ENCODE data around the gene CCDC154.
"Not testable (repeated sequence)": the region's sequence is repeated elsewhere in the genome, so short reads cannot be mapped to it uniquely, and the experiment has no call there.

The CCDC154 gene

GRCh38 chr16:1478937-1479336 lies 34.6 kb upstream of the CCDC154 start:
- H3K36me3 ChIP-seq (ENCODE audit: control insufficient read depth in 2 of 2, insufficient read depth in 1 of 2, low read length in 2 of 2); H3K4me3 ChIP-seq (ENCODE audit: low read depth, low read length); CTCF ChIA-PET; H3K27ac ChIP-seq (ENCODE audit: extremely low read depth, low read depth, low read length); POLR2A ChIA-PET; H3K9me3 ChIP-seq (ENCODE audit: control insufficient read depth, insufficient read depth, low read depth, low read length); H3K4me1 ChIP-seq (ENCODE audit: control insufficient read depth, insufficient read depth, low read length): not testable (repeated sequence)
- TF ChIP-seq ZNF146 (tag by site-specific recombination; IDR thresholded peaks at IDR 0.05): peak; percentile 77

- peaks cover 3% of the 10 kb centered on the region; the same call in 1 of the 2 replicates for H3K4me1 ChIP-seq (ENCODE audit: control insufficient read depth, insufficient read depth, low read length)
- ChIA-PET POLR2A (no interaction called here), CTCF (no interaction called here)
- TF ChIP-seq, protein P1, sequence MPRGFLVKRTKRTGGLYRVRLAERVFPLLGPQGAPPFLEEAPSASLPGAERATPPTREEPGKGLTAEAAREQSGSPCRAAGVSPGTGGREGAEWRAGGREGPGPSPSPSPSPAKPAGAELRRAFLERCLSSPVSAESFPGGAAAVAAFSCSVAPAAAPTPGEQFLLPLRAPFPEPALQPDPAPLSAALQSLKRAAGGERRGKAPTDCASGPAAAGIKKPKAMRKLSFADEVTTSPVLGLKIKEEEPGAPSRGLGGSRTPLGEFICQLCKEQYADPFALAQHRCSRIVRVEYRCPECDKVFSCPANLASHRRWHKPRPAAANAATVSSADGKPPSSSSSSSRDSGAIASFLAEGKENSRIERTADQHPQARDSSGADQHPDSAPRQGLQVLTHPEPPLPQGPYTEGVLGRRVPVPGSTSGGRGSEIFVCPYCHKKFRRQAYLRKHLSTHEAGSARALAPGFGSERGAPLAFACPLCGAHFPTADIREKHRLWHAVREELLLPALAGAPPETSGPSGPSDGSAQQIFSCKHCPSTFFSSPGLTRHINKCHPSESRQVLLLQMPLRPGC (tag by site-specific recombination; IDR thresholded peaks at IDR 0.05): no peak
- TF ChIP-seq ZNF791 (tag by site-specific recombination; IDR thresholded peaks at IDR 0.05) (no peak), ZNF747 (tag by site-specific recombination; IDR thresholded peaks at IDR 0.05) (no peak), ZNF138 (tag by site-specific recombination; IDR thresholded peaks at IDR 0.05; ENCODE audit: borderline replicate concordance) (no peak)
- no peaks in the 10 kb centered on the region for H3K9me3 ChIP-seq (ENCODE audit: control insufficient read depth, insufficient read depth, low read depth, low read length)
- H3K4me3 ChIP-seq (ENCODE audit: low read depth, low read length): no peak overlapping the region
- H3K36me3 ChIP-seq (ENCODE audit: control insufficient read depth in 2 of 2, insufficient read depth in 1 of 2, low read length in 2 of 2): no peaks in the 10 kb centered on the region
- H3K27ac ChIP-seq (ENCODE audit: extremely low read depth, low read depth, low read length): no peak overlapping the region
Measured at GRCh38 chr16:1477033-1477432, 32.7 kb upstream of the CCDC154 start.

DNA sequence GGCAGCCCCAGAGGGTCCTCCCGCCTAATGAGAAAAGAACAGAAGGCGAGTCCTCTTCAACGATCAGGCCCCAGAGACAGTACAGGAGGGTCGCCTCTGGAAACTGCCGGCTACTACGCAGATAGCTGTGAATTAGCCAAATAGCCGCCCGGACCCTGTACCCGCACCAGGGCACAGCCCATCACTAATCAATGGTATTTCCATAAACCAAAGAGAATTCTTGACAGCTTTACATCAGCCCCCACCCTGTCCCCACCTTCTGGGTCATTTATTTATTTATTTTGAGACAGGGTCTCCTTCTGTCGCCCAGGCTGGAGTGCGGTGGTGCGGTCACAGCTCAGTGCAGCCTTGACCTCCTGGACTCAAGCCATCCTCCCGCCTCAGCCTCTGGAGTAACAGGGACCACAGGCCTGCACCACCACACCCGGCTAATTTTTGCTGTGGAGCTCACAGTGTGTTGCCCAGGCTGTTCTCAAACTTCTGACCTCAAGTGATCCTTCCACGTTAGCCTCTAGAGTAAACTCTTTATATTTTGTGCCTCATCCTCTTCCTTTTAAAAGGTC lies 31.3 kb upstream of the CCDC154 start:
- CTCF ChIA-PET: no interaction called here
- peak overlapping the region; percentile 45 for H3K4me3 ChIP-seq (ENCODE audit: low read depth, low read length)
- POLR2A ChIA-PET: no interaction called here
- H3K27ac ChIP-seq (ENCODE audit: extremely low read depth, low read depth, low read length): peak overlapping the region; percentile 68
- TF ChIP-seq ZNF335 (tag by site-specific recombination; conservative IDR thresholded peaks at IDR 0.05) (peak; percentile 93), ZSCAN30 (tag by site-specific recombination; IDR thresholded peaks at IDR 0.05) (no peak), SP7 (tag by site-specific recombination; IDR thresholded peaks at IDR 0.05) (no peak), MEIS1 (CRISPR knock-in tag; IDR thresholded peaks at IDR 0.05; ENCODE audit: borderline replicate concordance) (no peak), ZNF585B (tag by site-specific recombination; IDR thresholded peaks at IDR 0.05) (no peak)
- TF ChIP-seq, protein P2, sequence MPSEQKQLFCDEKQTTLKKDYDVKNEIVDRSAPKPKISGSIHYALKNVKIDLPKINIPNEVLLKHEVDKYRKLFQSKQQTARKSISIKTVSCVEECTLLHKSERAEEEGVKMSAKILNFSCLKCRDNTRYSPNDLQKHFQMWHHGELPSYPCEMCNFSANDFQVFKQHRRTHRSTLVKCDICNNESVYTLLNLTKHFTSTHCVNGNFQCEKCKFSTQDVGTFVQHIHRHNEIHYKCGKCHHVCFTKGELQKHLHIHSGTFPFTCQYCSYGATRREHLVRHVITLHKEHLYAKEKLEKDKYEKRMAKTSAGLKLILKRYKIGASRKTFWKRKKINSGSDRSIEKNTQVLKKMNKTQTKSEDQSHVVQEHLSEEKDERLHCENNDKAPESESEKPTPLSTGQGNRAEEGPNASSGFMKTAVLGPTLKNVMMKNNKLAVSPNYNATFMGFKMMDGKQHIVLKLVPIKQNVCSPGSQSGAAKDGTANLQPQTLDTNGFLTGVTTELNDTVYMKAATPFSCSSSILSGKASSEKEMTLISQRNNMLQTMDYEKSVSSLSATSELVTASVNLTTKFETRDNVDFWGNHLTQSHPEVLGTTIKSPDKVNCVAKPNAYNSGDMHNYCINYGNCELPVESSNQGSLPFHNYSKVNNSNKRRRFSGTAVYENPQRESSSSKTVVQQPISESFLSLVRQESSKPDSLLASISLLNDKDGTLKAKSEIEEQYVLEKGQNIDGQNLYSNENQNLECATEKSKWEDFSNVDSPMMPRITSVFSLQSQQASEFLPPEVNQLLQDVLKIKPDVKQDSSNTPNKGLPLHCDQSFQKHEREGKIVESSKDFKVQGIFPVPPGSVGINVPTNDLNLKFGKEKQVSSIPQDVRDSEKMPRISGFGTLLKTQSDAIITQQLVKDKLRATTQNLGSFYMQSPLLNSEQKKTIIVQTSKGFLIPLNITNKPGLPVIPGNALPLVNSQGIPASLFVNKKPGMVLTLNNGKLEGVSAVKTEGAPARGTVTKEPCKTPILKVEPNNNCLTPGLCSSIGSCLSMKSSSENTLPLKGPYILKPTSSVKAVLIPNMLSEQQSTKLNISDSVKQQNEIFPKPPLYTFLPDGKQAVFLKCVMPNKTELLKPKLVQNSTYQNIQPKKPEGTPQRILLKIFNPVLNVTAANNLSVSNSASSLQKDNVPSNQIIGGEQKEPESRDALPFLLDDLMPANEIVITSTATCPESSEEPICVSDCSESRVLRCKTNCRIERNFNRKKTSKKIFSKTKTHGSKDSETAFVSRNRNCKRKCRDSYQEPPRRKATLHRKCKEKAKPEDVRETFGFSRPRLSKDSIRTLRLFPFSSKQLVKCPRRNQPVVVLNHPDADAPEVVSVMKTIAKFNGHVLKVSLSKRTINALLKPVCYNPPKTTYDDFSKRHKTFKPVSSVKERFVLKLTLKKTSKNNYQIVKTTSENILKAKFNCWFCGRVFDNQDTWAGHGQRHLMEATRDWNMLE (tag by site-specific recombination; conservative IDR thresholded peaks at IDR 0.05; ENCODE audit: low read depth): no peak
- peaks cover 3% of the 10 kb centered on the region; the same call in 1 of the 2 replicates for H3K4me1 ChIP-seq (ENCODE audit: control insufficient read depth, insufficient read depth, low read length)
- no peaks in the 10 kb centered on the region for H3K36me3 ChIP-seq (ENCODE audit: control insufficient read depth in 2 of 2, insufficient read depth in 1 of 2, low read length in 2 of 2)
- H3K9me3 ChIP-seq (ENCODE audit: control insufficient read depth, insufficient read depth, low read depth, low read length): no peaks in the 10 kb centered on the region

All from HEK293 (cell line).